ENCODE measurements around the gene ETV5.

Gene ETV5

DNA sequence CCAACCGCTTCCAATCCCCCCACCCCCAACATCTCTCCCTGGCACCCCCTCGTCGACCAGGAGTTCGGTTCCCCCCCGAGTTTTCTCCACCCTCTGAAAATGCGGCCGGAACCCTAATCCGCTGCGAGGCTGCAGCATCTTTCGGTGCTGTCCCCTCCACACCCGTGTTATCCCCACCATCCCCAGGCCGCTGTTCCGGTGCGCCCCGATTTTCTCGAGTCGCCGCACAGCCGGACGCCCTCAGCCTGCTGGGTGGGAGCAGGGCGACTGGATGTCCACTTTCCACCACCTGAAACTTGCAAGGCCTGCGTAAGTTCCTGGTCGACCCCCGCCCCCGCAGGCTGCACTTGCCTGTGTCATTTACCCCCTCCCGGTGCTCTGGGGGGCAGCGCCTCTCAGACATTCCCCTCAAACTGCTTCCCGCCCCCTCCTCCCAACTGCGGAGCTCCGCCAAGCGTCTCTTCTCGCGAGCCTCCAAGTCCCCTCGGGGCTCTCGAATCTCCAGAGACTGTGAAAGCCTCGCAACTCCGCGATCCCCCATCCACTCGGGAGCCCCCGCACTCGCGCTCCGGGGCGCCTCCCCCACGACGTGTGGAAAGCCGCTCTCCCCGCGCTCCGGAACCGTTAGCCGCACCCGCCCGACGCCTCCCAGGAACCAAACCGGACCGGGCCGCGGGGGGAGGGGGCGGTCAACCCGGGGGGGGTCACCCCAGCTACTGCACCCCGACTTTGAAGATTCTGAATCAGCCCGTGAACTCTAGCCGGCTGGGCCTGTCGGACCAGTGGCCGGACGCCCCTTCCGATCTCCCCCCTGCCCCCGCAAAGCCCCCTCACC, 566 bp downstream of the ETV5 start (continued):
- TF ChIP-seq ZNF529 (tag by site-specific recombination; IDR thresholded peaks at IDR 0.05; ENCODE audit: insufficient replicate concordance) (no peak), MZF1 (tag by site-specific recombination; IDR thresholded peaks at IDR 0.05; ENCODE audit: borderline replicate concordance) (0 out of 2 replicates have a peak, but pooled peaks have one; percentile 25), ZBTB20 (tag by site-specific recombination; IDR thresholded peaks at IDR 0.05) (no peak), ZNF521 (tag by site-specific recombination; IDR thresholded peaks at IDR 0.05) (no peak), ZNF76 (tag by site-specific recombination; IDR thresholded peaks at IDR 0.05; ENCODE audit: borderline replicate concordance, low read depth) (no peak), ZNF416 (tag by site-specific recombination; IDR thresholded peaks at IDR 0.05) (no peak), GFI1B (tag by site-specific recombination; IDR thresholded peaks at IDR 0.05) (no peak), HOXC10 (CRISPR knock-in tag; IDR thresholded peaks at IDR 0.05) (no peak), ZNF423 (tag by site-specific recombination; IDR thresholded peaks at IDR 0.05) (peak; percentile 75), SP3 (tag by site-specific recombination; IDR thresholded peaks at IDR 0.05) (0 out of 2 replicates have a peak, but pooled peaks have one; percentile 8), ZNF629 (tag by site-specific recombination; IDR thresholded peaks at IDR 0.05) (no peak), ZBTB7A (tag by site-specific recombination; IDR thresholded peaks at IDR 0.05; ENCODE audit: low read depth) (peak; percentile 64; the same call in 1 of the 2 replicates), EGR2 (tag by site-specific recombination; IDR thresholded peaks at IDR 0.05; ENCODE audit: low read depth) (peak; percentile 46), GLIS2 (tag by site-specific recombination; IDR thresholded peaks at IDR 0.05) (peak; percentile 99), ZNF354C (tag by site-specific recombination; IDR thresholded peaks at IDR 0.05; ENCODE audit: borderline replicate concordance, low read depth) (no peak), ZNF132 (tag by site-specific recombination; IDR thresholded peaks at IDR 0.05; ENCODE audit: borderline replicate concordance) (no peak), ZNF660 (tag by site-specific recombination; IDR thresholded peaks at IDR 0.05) (no peak), ZNF654 (tag by site-specific recombination; IDR thresholded peaks at IDR 0.05; ENCODE audit: low read depth) (no peak), ZNF776 (tag by site-specific recombination; IDR thresholded peaks at IDR 0.05; ENCODE audit: borderline replicate concordance) (no peak), ZNF426 (tag by site-specific recombination; IDR thresholded peaks at IDR 0.05) (no peak), KLF8 (tag by site-specific recombination; IDR thresholded peaks at IDR 0.05) (peak; percentile 37), ZSCAN30 (tag by site-specific recombination; IDR thresholded peaks at IDR 0.05) (no peak)
- TF ChIP-seq, protein P1, sequence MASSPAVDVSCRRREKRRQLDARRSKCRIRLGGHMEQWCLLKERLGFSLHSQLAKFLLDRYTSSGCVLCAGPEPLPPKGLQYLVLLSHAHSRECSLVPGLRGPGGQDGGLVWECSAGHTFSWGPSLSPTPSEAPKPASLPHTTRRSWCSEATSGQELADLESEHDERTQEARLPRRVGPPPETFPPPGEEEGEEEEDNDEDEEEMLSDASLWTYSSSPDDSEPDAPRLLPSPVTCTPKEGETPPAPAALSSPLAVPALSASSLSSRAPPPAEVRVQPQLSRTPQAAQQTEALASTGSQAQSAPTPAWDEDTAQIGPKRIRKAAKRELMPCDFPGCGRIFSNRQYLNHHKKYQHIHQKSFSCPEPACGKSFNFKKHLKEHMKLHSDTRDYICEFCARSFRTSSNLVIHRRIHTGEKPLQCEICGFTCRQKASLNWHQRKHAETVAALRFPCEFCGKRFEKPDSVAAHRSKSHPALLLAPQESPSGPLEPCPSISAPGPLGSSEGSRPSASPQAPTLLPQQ (tag by site-specific recombination; IDR thresholded peaks at IDR 0.05): no peak
- TF ChIP-seq, protein P2, sequence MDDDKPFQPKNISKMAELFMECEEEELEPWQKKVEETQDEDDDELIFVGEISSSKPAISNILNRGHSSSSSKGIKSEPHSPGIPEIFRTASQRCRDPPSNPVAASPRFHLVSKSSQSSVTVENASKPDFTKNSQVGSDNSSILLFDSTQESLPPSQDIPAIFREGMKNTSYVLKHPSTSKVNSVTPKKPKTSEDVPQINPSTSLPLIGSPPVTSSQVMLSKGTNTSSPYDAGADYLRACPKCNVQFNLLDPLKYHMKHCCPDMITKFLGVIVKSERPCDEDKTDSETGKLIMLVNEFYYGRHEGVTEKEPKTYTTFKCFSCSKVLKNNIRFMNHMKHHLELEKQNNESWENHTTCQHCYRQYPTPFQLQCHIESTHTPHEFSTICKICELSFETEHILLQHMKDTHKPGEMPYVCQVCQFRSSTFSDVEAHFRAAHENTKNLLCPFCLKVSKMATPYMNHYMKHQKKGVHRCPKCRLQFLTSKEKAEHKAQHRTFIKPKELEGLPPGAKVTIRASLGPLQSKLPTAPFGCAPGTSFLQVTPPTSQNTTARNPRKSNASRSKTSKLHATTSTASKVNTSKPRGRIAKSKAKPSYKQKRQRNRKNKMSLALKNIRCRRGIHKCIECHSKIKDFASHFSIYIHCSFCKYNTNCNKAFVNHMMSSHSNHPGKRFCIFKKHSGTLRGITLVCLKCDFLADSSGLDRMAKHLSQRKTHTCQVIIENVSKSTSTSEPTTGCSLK (tag by site-specific recombination; IDR thresholded peaks at IDR 0.05): no peak
- TF ChIP-seq, protein P3, sequence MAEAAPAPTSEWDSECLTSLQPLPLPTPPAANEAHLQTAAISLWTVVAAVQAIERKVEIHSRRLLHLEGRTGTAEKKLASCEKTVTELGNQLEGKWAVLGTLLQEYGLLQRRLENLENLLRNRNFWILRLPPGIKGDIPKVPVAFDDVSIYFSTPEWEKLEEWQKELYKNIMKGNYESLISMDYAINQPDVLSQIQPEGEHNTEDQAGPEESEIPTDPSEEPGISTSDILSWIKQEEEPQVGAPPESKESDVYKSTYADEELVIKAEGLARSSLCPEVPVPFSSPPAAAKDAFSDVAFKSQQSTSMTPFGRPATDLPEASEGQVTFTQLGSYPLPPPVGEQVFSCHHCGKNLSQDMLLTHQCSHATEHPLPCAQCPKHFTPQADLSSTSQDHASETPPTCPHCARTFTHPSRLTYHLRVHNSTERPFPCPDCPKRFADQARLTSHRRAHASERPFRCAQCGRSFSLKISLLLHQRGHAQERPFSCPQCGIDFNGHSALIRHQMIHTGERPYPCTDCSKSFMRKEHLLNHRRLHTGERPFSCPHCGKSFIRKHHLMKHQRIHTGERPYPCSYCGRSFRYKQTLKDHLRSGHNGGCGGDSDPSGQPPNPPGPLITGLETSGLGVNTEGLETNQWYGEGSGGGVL (tag by site-specific recombination; IDR thresholded peaks at IDR 0.05): peak; percentile 96
- TF ChIP-seq, protein P4, sequence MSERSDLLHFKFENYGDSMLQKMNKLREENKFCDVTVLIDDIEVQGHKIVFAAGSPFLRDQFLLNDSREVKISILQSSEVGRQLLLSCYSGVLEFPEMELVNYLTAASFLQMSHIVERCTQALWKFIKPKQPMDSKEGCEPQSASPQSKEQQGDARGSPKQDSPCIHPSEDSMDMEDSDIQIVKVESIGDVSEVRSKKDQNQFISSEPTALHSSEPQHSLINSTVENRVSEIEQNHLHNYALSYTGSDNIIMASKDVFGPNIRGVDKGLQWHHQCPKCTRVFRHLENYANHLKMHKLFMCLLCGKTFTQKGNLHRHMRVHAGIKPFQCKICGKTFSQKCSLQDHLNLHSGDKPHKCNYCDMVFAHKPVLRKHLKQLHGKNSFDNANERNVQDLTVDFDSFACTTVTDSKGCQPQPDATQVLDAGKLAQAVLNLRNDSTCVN (tag by site-specific recombination; optimal IDR thresholded peaks at IDR 0.05): peak; percentile 84
- TF ChIP-seq, protein P5, sequence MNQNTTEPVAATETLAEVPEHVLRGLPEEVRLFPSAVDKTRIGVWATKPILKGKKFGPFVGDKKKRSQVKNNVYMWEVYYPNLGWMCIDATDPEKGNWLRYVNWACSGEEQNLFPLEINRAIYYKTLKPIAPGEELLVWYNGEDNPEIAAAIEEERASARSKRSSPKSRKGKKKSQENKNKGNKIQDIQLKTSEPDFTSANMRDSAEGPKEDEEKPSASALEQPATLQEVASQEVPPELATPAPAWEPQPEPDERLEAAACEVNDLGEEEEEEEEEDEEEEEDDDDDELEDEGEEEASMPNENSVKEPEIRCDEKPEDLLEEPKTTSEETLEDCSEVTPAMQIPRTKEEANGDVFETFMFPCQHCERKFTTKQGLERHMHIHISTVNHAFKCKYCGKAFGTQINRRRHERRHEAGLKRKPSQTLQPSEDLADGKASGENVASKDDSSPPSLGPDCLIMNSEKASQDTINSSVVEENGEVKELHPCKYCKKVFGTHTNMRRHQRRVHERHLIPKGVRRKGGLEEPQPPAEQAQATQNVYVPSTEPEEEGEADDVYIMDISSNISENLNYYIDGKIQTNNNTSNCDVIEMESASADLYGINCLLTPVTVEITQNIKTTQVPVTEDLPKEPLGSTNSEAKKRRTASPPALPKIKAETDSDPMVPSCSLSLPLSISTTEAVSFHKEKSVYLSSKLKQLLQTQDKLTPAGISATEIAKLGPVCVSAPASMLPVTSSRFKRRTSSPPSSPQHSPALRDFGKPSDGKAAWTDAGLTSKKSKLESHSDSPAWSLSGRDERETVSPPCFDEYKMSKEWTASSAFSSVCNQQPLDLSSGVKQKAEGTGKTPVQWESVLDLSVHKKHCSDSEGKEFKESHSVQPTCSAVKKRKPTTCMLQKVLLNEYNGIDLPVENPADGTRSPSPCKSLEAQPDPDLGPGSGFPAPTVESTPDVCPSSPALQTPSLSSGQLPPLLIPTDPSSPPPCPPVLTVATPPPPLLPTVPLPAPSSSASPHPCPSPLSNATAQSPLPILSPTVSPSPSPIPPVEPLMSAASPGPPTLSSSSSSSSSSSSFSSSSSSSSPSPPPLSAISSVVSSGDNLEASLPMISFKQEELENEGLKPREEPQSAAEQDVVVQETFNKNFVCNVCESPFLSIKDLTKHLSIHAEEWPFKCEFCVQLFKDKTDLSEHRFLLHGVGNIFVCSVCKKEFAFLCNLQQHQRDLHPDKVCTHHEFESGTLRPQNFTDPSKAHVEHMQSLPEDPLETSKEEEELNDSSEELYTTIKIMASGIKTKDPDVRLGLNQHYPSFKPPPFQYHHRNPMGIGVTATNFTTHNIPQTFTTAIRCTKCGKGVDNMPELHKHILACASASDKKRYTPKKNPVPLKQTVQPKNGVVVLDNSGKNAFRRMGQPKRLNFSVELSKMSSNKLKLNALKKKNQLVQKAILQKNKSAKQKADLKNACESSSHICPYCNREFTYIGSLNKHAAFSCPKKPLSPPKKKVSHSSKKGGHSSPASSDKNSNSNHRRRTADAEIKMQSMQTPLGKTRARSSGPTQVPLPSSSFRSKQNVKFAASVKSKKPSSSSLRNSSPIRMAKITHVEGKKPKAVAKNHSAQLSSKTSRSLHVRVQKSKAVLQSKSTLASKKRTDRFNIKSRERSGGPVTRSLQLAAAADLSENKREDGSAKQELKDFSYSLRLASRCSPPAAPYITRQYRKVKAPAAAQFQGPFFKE (tag by site-specific recombination; IDR thresholded peaks at IDR 0.05; ENCODE audit: borderline replicate concordance): no peak
